Measurements from ENCODE around the gene PHF21B. TPM values are rescaled to one million over a fixed set of nuclear protein-coding genes. Genes with fewer than 3 reads are reported as not detected.

PHF21B gene
- total and polyA plus RNA-seq, 2 of the 8 experiments (the other 6 are each of a cell fraction or from before 2014, with no cell fraction given): 19.3 to 68.1 TPM

GRCh38 chr22:44891293-44891747 lies 118.5 kb downstream of the PHF21B start (continued):
- no peak for TF ChIP-seq HDAC6 (IDR thresholded peaks at IDR 0.05; ENCODE audit: low read depth, low read length)
- TF ChIP-seq SRF (IDR thresholded peaks at IDR 0.05; ENCODE audit: low read depth, low read length): no peak
- TF ChIP-seq POLR2AphosphoS5 (IDR thresholded peaks at IDR 0.05; ENCODE audit: low read depth, low read length): no peak
- no peak for TF ChIP-seq USF2 (IDR thresholded peaks at IDR 0.05; ENCODE audit: low read length)
- TF ChIP-seq RBBP5 (IDR thresholded peaks at IDR 0.05; ENCODE audit: borderline replicate concordance, low read depth, low read length): no peak

Measured in H1 (cell line).